Measurements from ENCODE around the gene THBS2. TPM values are rescaled to one million over a fixed set of nuclear protein-coding genes. Genes with fewer than 3 reads are reported as not detected.
"Not testable (repeated sequence)": the region's sequence is repeated elsewhere in the genome, so short reads cannot be mapped to it uniquely, and the experiment has no call there.

Gene THBS2
- total and polyA plus RNA-seq, 2 donors (not counting 3 experiments of a cell fraction or from before 2014, with no cell fraction given): 0.08 TPM; not detected in 1

DNA sequence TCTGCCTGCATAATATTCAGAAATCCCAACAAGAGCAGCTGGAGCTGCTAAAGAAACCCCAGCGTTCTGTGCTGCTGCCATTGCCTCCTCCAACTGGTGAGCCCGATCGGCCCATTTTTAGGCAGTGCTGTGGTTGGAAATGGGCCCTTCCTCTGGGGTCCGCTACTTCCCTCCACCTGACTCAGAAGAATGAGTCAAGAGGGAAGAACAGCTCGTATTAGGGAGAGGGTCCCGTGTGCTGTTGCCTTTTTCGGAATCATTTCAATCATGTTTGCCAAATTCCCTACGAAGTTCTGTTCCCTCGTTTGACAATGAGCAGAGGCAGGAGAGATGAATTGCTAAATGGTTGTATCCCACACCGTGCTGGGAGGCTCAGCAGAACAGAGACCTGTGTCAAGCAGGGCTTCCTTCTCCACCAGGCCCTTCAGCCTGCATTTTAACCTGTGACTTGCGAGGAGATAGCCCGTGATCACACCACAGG is 38.4 kb downstream of the THBS2 start:
- DNase-seq (ENCODE audit: low read depth, low spot score) (no peak), FAIRE-seq (no peak)
- no peaks in the 10 kb centered on the region for H3K27me3 ChIP-seq (ENCODE audit: control insufficient read depth in 2 of 2, insufficient read depth in 2 of 2, low read length in 2 of 2)
- peaks cover 5% of the 10 kb centered on the region for H3K4me1 ChIP-seq (ENCODE audit: control insufficient read depth, extremely low read depth, insufficient read depth, low read length)
- no peak overlapping the region for H3K9ac ChIP-seq (replicated peaks; ENCODE audit: extremely low read depth, insufficient read depth, low read length)
- H2AFZ ChIP-seq (ENCODE audit: low read depth, low read length): peak overlapping the region; percentile 54
- dilution Hi-C loops (cut with MboI; ENCODE audit: extremely low pct_ligation_motif_present, low sequenced_read_pairs) (no loop called here), intact Hi-C loops (cut with micrococcal nuclease) (no loop called here)
- H3K27ac ChIP-seq (ENCODE audit: insufficient read depth, low read depth, low read length): no peak overlapping the region
- H4K20me1 ChIP-seq (replicated peaks; ENCODE audit: control insufficient read depth, extremely low read depth, insufficient read depth, low read length): no peaks in the 10 kb centered on the region
- no peaks in the 10 kb centered on the region for H3K9me1 ChIP-seq (replicated peaks; ENCODE audit: control insufficient read depth, extremely low read depth, insufficient read depth, low read length)
- H3K79me2 ChIP-seq (ENCODE audit: control insufficient read depth, insufficient read depth, low read length): no peaks in the 10 kb centered on the region
- ChIA-PET POLR2A (no interaction called here), CTCF (no interaction called here)
- no peaks in the 10 kb centered on the region for H3K36me3 ChIP-seq (ENCODE audit: control insufficient read depth in 2 of 2, extremely low read depth in 1 of 2, insufficient read depth in 2 of 2, low read length in 2 of 2)
- H3K9me3 ChIP-seq (replicated peaks; ENCODE audit: control insufficient read depth, insufficient read depth, low read length): no peaks in the 10 kb centered on the region
- no TSS peak for BruUV-seq (replicated peaks)
- H3K4me2 ChIP-seq (ENCODE audit: insufficient read depth, low read length): no peak overlapping the region
- no peak overlapping the region for H3K4me3 ChIP-seq (replicated peaks in 1 of 3; ENCODE audit: insufficient read depth in 1 of 3, low read depth in 1 of 3, low read length in 3 of 3)
- TF ChIP-seq, protein P1, sequence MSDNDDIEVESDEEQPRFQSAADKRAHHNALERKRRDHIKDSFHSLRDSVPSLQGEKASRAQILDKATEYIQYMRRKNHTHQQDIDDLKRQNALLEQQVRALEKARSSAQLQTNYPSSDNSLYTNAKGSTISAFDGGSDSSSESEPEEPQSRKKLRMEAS (IDR thresholded peaks at IDR 0.05; ENCODE audit: insufficient read depth, insufficient read length): no peak
- TF ChIP-seq JUN (IDR thresholded peaks at IDR 0.05; ENCODE audit: borderline replicate concordance, insufficient read depth, insufficient read length, low read depth) (no peak), POLR2AphosphoS5 (IDR thresholded peaks at IDR 0.05; ENCODE audit: insufficient read depth, low read depth, low read length) (no peak), POLR2A (IDR thresholded peaks at IDR 0.05; ENCODE audit: low read depth, low read length) (no peak), EZH2 (IDR thresholded peaks at IDR 0.05; ENCODE audit: borderline replicate concordance, low read depth, low read length, severe bottlenecking) (no peak), MYC (IDR thresholded peaks at IDR 0.05; ENCODE audit: low read depth, low read length) (no peak), FOS (IDR thresholded peaks at IDR 0.05; ENCODE audit: borderline replicate concordance, insufficient read depth, low read length) (no peak), GATA2 (IDR thresholded peaks at IDR 0.05; ENCODE audit: insufficient read depth, insufficient read length, low read depth, low read length) (no peak)
- TF ChIP-seq, protein P2, sequence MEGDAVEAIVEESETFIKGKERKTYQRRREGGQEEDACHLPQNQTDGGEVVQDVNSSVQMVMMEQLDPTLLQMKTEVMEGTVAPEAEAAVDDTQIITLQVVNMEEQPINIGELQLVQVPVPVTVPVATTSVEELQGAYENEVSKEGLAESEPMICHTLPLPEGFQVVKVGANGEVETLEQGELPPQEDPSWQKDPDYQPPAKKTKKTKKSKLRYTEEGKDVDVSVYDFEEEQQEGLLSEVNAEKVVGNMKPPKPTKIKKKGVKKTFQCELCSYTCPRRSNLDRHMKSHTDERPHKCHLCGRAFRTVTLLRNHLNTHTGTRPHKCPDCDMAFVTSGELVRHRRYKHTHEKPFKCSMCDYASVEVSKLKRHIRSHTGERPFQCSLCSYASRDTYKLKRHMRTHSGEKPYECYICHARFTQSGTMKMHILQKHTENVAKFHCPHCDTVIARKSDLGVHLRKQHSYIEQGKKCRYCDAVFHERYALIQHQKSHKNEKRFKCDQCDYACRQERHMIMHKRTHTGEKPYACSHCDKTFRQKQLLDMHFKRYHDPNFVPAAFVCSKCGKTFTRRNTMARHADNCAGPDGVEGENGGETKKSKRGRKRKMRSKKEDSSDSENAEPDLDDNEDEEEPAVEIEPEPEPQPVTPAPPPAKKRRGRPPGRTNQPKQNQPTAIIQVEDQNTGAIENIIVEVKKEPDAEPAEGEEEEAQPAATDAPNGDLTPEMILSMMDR (IDR thresholded peaks at IDR 0.05; ENCODE audit: extremely low read depth in 1 of 2, insufficient read depth in 1 of 2, low read depth in 1 of 2, low read length in 2 of 2): no peak

DNA sequence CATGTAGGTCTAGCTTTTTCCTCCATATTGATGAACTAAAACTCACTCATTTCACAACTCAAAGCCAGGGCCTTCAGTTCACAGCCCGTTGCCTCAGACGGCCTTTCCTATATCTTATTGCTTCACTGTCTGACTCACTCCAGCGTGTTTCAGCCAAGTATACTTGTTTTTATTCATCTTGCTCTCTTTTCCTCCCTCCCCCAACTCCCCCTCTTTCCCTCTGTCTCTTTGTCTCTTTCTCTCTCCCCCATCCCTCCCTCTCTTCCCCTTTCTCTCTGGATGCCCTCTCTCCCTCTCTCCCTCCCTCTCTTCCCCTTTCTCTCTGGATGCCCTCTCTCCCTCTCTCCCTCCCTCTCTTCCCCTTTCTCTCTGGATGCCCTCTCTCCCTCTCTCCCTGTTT is 38.9 kb downstream of the THBS2 start:
- H3K9ac ChIP-seq (replicated peaks; ENCODE audit: extremely low read depth, insufficient read depth, low read length); H4K20me1 ChIP-seq (replicated peaks; ENCODE audit: control insufficient read depth, extremely low read depth, insufficient read depth, low read length); H3K4me3 ChIP-seq (replicated peaks in 1 of 3; ENCODE audit: insufficient read depth in 1 of 3, low read depth in 1 of 3, low read length in 3 of 3); H3K4me1 ChIP-seq (ENCODE audit: control insufficient read depth, extremely low read depth, insufficient read depth, low read length); H3K9me1 ChIP-seq (replicated peaks; ENCODE audit: control insufficient read depth, extremely low read depth, insufficient read depth, low read length); H3K9me3 ChIP-seq (replicated peaks; ENCODE audit: control insufficient read depth, insufficient read depth, low read length); CTCF ChIA-PET; FAIRE-seq; dilution Hi-C loops (cut with MboI; ENCODE audit: extremely low pct_ligation_motif_present, low sequenced_read_pairs); H3K4me2 ChIP-seq (ENCODE audit: insufficient read depth, low read length); BruUV-seq (replicated peaks); H3K79me2 ChIP-seq (ENCODE audit: control insufficient read depth, insufficient read depth, low read length); H3K36me3 ChIP-seq (ENCODE audit: control insufficient read depth in 2 of 2, extremely low read depth in 1 of 2, insufficient read depth in 2 of 2, low read length in 2 of 2); POLR2A ChIA-PET; H3K27ac ChIP-seq (ENCODE audit: insufficient read depth, low read depth, low read length); H3K27me3 ChIP-seq (ENCODE audit: control insufficient read depth in 2 of 2, insufficient read depth in 2 of 2, low read length in 2 of 2): not testable (repeated sequence)
- DNase-seq (ENCODE audit: low read depth, low spot score): peak; percentile 23
- H2AFZ ChIP-seq (ENCODE audit: low read depth, low read length): peak overlapping the region; percentile 54
- intact Hi-C loops (cut with micrococcal nuclease): loop anchor here (5.0 kb wide), 1 partner anchor 538 kb away; the partner anchor contains the start of genes DYNLT2 and ERMARD
